SK-N-SH (cell line): Measurements from ENCODE around the gene TFEB.

Experiments
- EZH2phosphoT487 ChIP-seq: fragments of 200-600 bp; sonication (generic); IDR thresholded peaks from 2 replicates; pipeline ENCODE4 v1.6.1; 2017; ENCODE audit warnings: low read depth, mixed run types, mild to moderate bottlenecking, antibody characterized with exemption, moderate library complexity, borderline replicate concordance
- NFIC ChIP-seq: IDR thresholded peaks from 2 replicates; pipeline ENCODE4 v1.4.0; 2012; ENCODE audit warnings: borderline replicate concordance
- TAF1 ChIP-seq: IDR thresholded peaks from 2 replicates; pipeline ENCODE4 v1.6.1; 2012; ENCODE audit warnings: low read depth, mild to moderate bottlenecking, low read length, moderate library complexity, borderline replicate concordance
- TF ChIP-seq, protein P1 (sequence below): fragments of 200-600 bp; sonication (generic); IDR thresholded peaks from 2 replicates; pipeline ENCODE4 v1.6.1; 2017; ENCODE audit warnings: antibody characterized with exemption, mild to moderate bottlenecking, moderate library complexity

- TF ChIP-seq EZH2phosphoT487 = no peak
- TF ChIP-seq, protein P1, sequence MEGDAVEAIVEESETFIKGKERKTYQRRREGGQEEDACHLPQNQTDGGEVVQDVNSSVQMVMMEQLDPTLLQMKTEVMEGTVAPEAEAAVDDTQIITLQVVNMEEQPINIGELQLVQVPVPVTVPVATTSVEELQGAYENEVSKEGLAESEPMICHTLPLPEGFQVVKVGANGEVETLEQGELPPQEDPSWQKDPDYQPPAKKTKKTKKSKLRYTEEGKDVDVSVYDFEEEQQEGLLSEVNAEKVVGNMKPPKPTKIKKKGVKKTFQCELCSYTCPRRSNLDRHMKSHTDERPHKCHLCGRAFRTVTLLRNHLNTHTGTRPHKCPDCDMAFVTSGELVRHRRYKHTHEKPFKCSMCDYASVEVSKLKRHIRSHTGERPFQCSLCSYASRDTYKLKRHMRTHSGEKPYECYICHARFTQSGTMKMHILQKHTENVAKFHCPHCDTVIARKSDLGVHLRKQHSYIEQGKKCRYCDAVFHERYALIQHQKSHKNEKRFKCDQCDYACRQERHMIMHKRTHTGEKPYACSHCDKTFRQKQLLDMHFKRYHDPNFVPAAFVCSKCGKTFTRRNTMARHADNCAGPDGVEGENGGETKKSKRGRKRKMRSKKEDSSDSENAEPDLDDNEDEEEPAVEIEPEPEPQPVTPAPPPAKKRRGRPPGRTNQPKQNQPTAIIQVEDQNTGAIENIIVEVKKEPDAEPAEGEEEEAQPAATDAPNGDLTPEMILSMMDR = no peak
- no peak for TF ChIP-seq TAF1
- TF ChIP-seq NFIC = no peak
Measured at GRCh38 chr6:41659935-41660334, 75.5 kb downstream of the TFEB start.
